Activated naive CD4-positive, alpha-beta T cell treated with anti-CD3 and anti-CD28 coated beads, Interleukin-2, amount 50 U/mL, for 24 hours (primary cell): Measurements from ENCODE around the gene PNLIPRP1.

ENCODE experiments used
- H3K27ac Mint-ChIP-seq: one replicate; pipeline ENCODE4 v1.8.0; 2021; ENCODE audit warnings: mild to moderate bottlenecking, mixed read lengths
- H3K27me3 Mint-ChIP-seq: one replicate; pipeline ENCODE4 v1.8.0; 2021; ENCODE audit warnings: mixed read lengths
- H3K36me3 Mint-ChIP-seq: one replicate; pipeline ENCODE4 v1.8.0; 2021; ENCODE audit warnings: mixed read lengths
- H3K4me1 Mint-ChIP-seq: one replicate; pipeline ENCODE4 v1.8.0; 2021; ENCODE audit warnings: mixed read lengths
- H3K4me3 Mint-ChIP-seq: one replicate; pipeline ENCODE4 v1.8.0; 2021; ENCODE audit warnings: mild to moderate bottlenecking, mixed read lengths
- H3K9me3 Mint-ChIP-seq: one replicate; pipeline ENCODE4 v1.8.0; 2021; ENCODE audit warnings: mixed read lengths

Gene PNLIPRP1

DNA sequence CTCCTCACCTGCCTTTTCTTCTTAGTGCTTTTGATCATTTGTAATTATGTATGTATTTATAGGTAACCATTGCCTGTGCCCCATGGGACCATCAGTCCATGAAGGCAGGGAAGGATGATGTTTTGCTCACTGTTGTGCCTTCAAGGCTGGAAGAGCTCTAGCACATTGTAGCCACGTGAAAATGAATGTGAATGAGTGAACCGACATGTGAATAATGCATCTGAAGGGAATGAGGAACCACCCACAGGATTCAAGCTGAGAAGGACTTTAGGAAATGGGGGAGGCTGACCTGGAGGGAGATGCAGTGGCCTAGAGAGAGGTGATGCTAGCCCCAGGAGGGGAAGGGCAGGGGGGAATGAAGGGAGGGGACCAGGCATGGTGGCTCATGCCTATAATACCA, 24.0 kb downstream of the PNLIPRP1 start:
- Mint-ChIP-seq H3K4me1 (no peaks in the 10 kb centered on the region), H3K36me3 (peaks cover 2% of the 10 kb centered on the region), H3K4me3 (no peak overlapping the region), H3K27me3 (peaks cover 5% of the 10 kb centered on the region), H3K27ac (no peak overlapping the region), H3K9me3 (no peaks in the 10 kb centered on the region)

DNA sequence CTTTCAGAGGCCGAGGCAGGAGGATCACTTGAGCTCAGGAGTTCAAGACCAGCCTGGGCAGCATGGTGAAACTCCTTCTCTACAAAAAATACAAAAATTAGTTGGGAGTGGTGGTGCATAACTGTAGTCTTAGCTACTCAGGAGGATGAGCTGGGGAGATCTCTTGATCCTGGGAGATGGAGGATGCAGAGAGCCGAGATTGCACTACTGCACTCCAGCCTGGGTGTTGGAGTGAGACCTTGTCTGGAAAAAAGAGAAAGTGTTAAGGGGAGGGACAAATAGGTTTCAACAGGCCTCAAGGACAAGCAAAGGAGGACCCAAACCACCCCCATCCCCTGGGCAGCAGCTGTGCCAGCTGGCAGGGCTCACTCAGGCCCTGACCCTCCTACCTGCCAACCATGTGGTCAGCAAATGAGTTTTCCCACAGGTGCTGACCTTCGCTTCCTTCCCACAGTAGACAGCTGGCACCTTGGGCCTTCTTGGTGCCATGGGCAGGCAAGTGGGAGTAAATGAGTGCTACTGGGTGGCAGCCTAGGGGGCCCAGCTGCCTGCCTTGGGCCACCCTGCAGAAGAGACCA, 24.5 kb downstream of the PNLIPRP1 start:
- H3K36me3 Mint-ChIP-seq, result peaks cover 2% of the 10 kb centered on the region
- H3K27ac Mint-ChIP-seq, result no peak overlapping the region
- peaks cover 5% of the 10 kb centered on the region for H3K27me3 Mint-ChIP-seq
- no peaks in the 10 kb centered on the region for H3K4me1 Mint-ChIP-seq
- H3K4me3 Mint-ChIP-seq, result no peak overlapping the region
- H3K9me3 Mint-ChIP-seq, result no peaks in the 10 kb centered on the region

- Mint-ChIP-seq H3K27me3 (peaks cover 2% of the 10 kb centered on the region), H3K4me3 (no peak within 1 kb of the TSS), H3K27ac (no peak within 1 kb of the TSS), H3K36me3 (no peaks in the 10 kb centered on the region), H3K4me1 (no peaks in the 10 kb centered on the region), H3K9me3 (no peaks in the 10 kb centered on the region)
These were observed 30.0 kb downstream of the PNLIPRP1 start, which contains the start of gene PNLIPRP2 for GRCh38 chr10:116620423-116621400. TSS of gene PNLIPRP2 (plus strand) at chr10:116620953.

- Mint-ChIP-seq H3K9me3 (no peaks in the 10 kb centered on the region), H3K27ac (no peak overlapping the region), H3K4me3 (no peak overlapping the region), H3K36me3 (no peaks in the 10 kb centered on the region), H3K27me3 (peaks cover 6% of the 10 kb centered on the region), H3K4me1 (no peaks in the 10 kb centered on the region)
These were observed 30.7 kb downstream of the PNLIPRP1 start for GRCh38 chr10:116621476-116621875.

- H3K9me3 Mint-ChIP-seq, result no peaks in the 10 kb centered on the region
These were observed 31.3 kb downstream of the PNLIPRP1 start for GRCh38 chr10:116621934-116622655.

GRCh38 chr10:116625845-116626244, 35.1 kb downstream of the PNLIPRP1 start:
- no peak overlapping the region for H3K27ac Mint-ChIP-seq
- H3K36me3 Mint-ChIP-seq, result no peaks in the 10 kb centered on the region
- peaks cover 15% of the 10 kb centered on the region for H3K27me3 Mint-ChIP-seq
- no peaks in the 10 kb centered on the region for H3K4me1 Mint-ChIP-seq
- H3K9me3 Mint-ChIP-seq, result no peaks in the 10 kb centered on the region
- H3K4me3 Mint-ChIP-seq, result no peak overlapping the region

More at GRCh38 chr10:116621934-116622655, 31.3 kb downstream of the PNLIPRP1 start:
- no peak overlapping the region for H3K27ac Mint-ChIP-seq
- no peak overlapping the region for H3K4me3 Mint-ChIP-seq
- H3K36me3 Mint-ChIP-seq, result no peaks in the 10 kb centered on the region
- no peaks in the 10 kb centered on the region for H3K4me1 Mint-ChIP-seq
- H3K27me3 Mint-ChIP-seq, result peaks cover 10% of the 10 kb centered on the region

- Mint-ChIP-seq H3K27me3 (peaks cover 15% of the 10 kb centered on the region), H3K9me3 (no peaks in the 10 kb centered on the region), H3K4me3 (no peak overlapping the region), H3K36me3 (no peaks in the 10 kb centered on the region), H3K27ac (no peak overlapping the region), H3K4me1 (no peaks in the 10 kb centered on the region)
These were observed 36.1 kb downstream of the PNLIPRP1 start for GRCh38 chr10:116626815-116627214.

GRCh38 chr10:116627386-116627933, 36.7 kb downstream of the PNLIPRP1 start:
- peaks cover 15% of the 10 kb centered on the region for H3K27me3 Mint-ChIP-seq
- H3K9me3 Mint-ChIP-seq, result no peaks in the 10 kb centered on the region
- no peak overlapping the region for H3K27ac Mint-ChIP-seq
- no peaks in the 10 kb centered on the region for H3K36me3 Mint-ChIP-seq
- H3K4me1 Mint-ChIP-seq, result no peaks in the 10 kb centered on the region
- no peak overlapping the region for H3K4me3 Mint-ChIP-seq

GRCh38 chr10:116629340-116629739, 38.6 kb downstream of the PNLIPRP1 start:
- H3K27me3 Mint-ChIP-seq, result peaks cover 13% of the 10 kb centered on the region
- H3K4me3 Mint-ChIP-seq, result no peak overlapping the region
- no peaks in the 10 kb centered on the region for H3K4me1 Mint-ChIP-seq
- H3K9me3 Mint-ChIP-seq, result no peaks in the 10 kb centered on the region
- H3K36me3 Mint-ChIP-seq, result no peaks in the 10 kb centered on the region
- no peak overlapping the region for H3K27ac Mint-ChIP-seq

- Mint-ChIP-seq H3K4me1 (no peaks in the 10 kb centered on the region), H3K27ac (no peak overlapping the region), H3K36me3 (no peaks in the 10 kb centered on the region), H3K9me3 (no peaks in the 10 kb centered on the region), H3K27me3 (peaks cover 13% of the 10 kb centered on the region), H3K4me3 (no peak overlapping the region)
These were observed 39.3 kb downstream of the PNLIPRP1 start for GRCh38 chr10:116630020-116630419.

DNA sequence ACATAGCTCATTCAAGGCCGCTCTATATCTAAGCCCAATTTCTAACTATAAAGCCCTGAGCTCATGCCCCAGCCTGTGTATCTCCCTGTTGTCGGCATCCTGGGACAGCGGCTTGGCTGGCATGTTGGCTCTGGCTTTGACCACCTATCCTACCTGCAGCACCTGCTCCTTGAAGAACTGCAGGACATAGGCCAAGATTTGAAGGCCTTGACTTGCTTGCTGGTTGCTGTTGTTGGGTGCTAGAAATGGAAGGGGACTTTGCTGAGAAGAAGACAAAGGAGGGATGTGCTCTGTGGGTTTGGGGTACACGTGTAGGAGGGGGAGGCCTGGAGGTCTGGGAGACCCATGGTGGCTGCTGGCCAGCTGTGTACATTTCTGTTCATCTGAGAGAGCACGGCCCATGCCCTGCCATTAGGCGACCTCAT, 41.1 kb downstream of the PNLIPRP1 start:
- no peaks in the 10 kb centered on the region for H3K36me3 Mint-ChIP-seq
- no peaks in the 10 kb centered on the region for H3K9me3 Mint-ChIP-seq
- no peak overlapping the region for H3K27ac Mint-ChIP-seq

DNA sequence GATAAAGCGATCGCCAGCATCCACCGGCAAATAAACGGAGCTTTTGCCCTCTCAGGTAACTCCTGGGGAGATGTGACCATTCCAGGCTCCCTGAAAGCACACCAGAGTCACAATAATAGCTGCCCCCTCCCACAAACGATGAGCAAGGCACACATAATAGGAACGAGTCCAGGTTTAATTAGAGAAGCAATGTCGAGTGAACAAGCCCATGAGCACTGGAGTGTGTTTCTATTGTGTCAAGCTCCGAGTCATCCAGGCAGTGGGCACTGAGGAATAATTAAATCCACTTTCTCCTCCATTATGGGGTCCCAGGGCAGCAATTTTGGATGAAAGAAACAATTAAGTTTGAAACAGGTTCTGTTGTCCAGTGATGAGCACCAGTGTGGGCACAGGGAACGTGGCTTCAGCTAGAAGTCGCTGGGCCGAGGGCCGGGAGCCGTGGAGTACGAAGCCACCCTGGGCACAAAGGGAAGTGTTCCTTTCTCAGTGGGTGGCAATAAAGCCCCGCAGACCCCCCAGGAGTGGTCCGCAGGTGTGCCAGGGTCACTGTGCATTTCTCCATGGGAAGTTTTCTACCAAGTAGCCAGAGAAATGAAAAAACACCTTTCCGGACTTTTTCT, 41.9 kb downstream of the PNLIPRP1 start:
- H3K27me3 Mint-ChIP-seq, result peaks cover 5% of the 10 kb centered on the region
- no peak overlapping the region for H3K27ac Mint-ChIP-seq
- H3K4me3 Mint-ChIP-seq, result no peak overlapping the region
- H3K36me3 Mint-ChIP-seq, result no peaks in the 10 kb centered on the region
- H3K9me3 Mint-ChIP-seq, result no peaks in the 10 kb centered on the region
- H3K4me1 Mint-ChIP-seq, result no peaks in the 10 kb centered on the region

More for the DNA sequence above, 41.1 kb downstream of the PNLIPRP1 start:
- peaks cover 7% of the 10 kb centered on the region for H3K27me3 Mint-ChIP-seq
- H3K4me3 Mint-ChIP-seq, result no peak overlapping the region
- no peaks in the 10 kb centered on the region for H3K4me1 Mint-ChIP-seq

DNA sequence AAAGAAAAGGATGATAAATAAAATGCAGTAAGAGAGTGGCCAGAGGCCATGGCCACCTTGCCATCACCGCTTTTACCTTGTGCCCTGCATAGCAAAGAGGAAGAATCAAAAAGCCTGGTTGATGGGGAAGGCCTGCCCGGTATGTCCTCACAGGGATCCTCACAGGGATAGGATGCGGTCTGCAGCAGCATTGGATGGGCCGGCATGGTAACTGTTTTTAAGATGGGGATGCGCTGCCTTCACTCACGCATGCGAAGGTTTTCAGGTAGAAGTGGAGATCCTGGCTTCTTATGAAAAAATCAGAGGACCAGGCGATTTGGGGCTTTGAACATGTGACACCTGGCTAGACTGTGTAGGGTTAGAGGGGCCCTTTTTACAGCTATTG, 42.4 kb downstream of the PNLIPRP1 start:
- no peaks in the 10 kb centered on the region for H3K36me3 Mint-ChIP-seq
- H3K27me3 Mint-ChIP-seq, result peaks cover 5% of the 10 kb centered on the region
- no peak overlapping the region for H3K4me3 Mint-ChIP-seq
- no peak overlapping the region for H3K27ac Mint-ChIP-seq
- no peaks in the 10 kb centered on the region for H3K4me1 Mint-ChIP-seq
- no peaks in the 10 kb centered on the region for H3K9me3 Mint-ChIP-seq

DNA sequence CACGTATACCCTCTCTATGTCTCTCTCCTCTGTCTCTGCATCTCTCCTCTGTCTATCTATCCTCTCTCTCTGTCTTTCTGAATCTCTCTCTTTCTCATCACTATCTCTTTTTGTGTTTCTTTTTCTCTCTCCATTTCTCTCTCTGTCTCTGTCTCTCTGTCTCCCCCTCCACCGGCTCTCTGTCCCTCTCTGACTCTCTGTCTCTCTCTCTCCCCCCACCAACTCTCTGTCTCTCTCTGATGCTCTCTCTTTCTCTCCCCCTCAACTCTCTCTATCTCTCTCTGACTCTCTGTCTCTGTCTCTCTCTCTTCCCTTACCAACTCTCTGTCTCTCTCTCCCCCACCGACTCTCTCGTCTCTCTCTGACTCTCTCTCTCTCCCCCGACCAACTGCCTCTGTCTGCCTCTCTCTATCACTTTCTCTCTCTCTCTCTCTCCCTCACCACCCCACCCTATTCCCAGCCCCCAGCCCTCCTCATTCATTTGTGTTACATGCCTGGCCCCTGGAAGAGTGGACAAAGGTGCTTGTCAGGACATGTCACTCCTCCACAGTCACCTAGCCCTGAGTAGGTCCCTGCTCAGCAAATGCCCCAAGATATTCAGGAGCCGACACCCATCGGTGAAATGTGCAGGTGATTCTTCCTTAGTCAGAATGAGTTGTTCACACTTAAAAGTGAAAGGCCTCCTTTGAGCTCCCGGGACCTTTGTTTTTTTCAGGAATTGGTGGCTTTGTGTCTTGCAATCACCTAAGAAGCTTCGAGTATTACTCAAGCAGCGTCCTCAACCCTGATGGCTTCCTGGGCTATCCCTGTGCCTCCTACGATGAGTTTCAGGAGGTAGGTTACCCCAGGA, 43.6 kb downstream of the PNLIPRP1 start:
- no peak overlapping the region for H3K4me3 Mint-ChIP-seq
- H3K27ac Mint-ChIP-seq, result no peak overlapping the region
- H3K36me3 Mint-ChIP-seq, result no peaks in the 10 kb centered on the region
- no peaks in the 10 kb centered on the region for H3K4me1 Mint-ChIP-seq
- H3K27me3 Mint-ChIP-seq, result peaks cover 1% of the 10 kb centered on the region
- no peaks in the 10 kb centered on the region for H3K9me3 Mint-ChIP-seq
